Endothelial cell of umbilical vein (primary cell): ENCODE measurements around the gene NTN3. TPM values are rescaled to one million over a fixed set of nuclear protein-coding genes. Genes with fewer than 3 reads are reported as not detected.

ENCODE experiments used
- BruUV-seq: library from RNA; stranded (reverse); fragments of 400-500 nt; replicated peaks from 2 replicates; lab custom pipeline; 2021; lab: Mats Ljungman, UMichigan
- CTCF ChIA-PET: fragments of 300-600, 350-600 bp; sonication (Branson Sonifier 250); formaldehyde crosslinking; loops from one replicate; lab custom pipeline; 2021; ENCODE audit warnings: antibody characterized with exemption, inconsistent platforms; lab: Charles Lee
- POLR2A ChIA-PET: fragments of 300-600, 350-600 bp; sonication (Branson Sonifier 250); formaldehyde crosslinking; loops from one replicate; lab custom pipeline; 2021; ENCODE audit warnings: antibody characterized with exemption, inconsistent platforms; lab: Charles Lee
- DNase-seq: peaks from one replicate; pipeline ENCODE4 v3.0.0-alpha.2; 2011; ENCODE audit warnings: low read depth, low spot score
- FAIRE-seq: peaks from 2 replicates; lab custom pipeline; 2011; peaks lifted over from hg19 to GRCh38; lab: Jason Lieb, UNC
- H2AFZ ChIP-seq: 2 replicates; pipeline ENCODE4 v1.6.0; 2012; ENCODE audit warnings: low read depth, low read length, control low read depth, inconsistent platforms
- H3K27ac ChIP-seq: 2 replicates; pipeline ENCODE4 v1.5.1; 2011; ENCODE audit warnings: low read depth, mild to moderate bottlenecking, control low read depth, low read length, moderate library complexity; ENCODE audit not compliant: insufficient read depth
- H3K27me3 ChIP-seq, 2 experiments: 2 replicates each; pipeline versions ENCODE4 v1.6.0 to v1.6.1; 2011; ENCODE audit warnings: low read length in 2 of 2, mixed read lengths in 1 of 2; ENCODE audit not compliant: control insufficient read depth in 2 of 2, insufficient read depth in 2 of 2
- H3K36me3 ChIP-seq, 2 experiments: 2 replicates in 1 of 2; 3 replicates in 1 of 2; pipeline ENCODE4 v1.5.1; 2011; ENCODE audit warnings: low read length in 2 of 2, mild to moderate bottlenecking in 1 of 2, moderate library complexity in 1 of 2; ENCODE audit not compliant: control insufficient read depth in 2 of 2, insufficient read depth in 2 of 2; ENCODE audit errors: extremely low read depth in 1 of 2
- H3K4me1 ChIP-seq: 3 replicates; pipeline ENCODE4 v1.5.1; 2011; ENCODE audit warnings: mild to moderate bottlenecking, low read length; ENCODE audit not compliant: control insufficient read depth, insufficient read depth; ENCODE audit errors: extremely low read depth
- H3K4me2 ChIP-seq: 2 replicates; pipeline ENCODE4 v1.6.1; 2011; ENCODE audit warnings: low read length, control low read depth, mixed read lengths; ENCODE audit not compliant: insufficient read depth
- H3K4me3 ChIP-seq, 3 experiments: fragments of 200-600 bp in 1 of 3; sonication (generic), shearing (Covaris generic) in 1 of 3; replicated peaks in 1 of 3; 2 replicates each; pipeline ENCODE4 v1.5.1; 2011 to 2016; ENCODE audit warnings: control low read depth in 3 of 3, low read length in 3 of 3, mild to moderate bottlenecking in 2 of 3, inconsistent platforms in 1 of 3, low read depth in 1 of 3, moderate library complexity in 1 of 3; ENCODE audit not compliant: insufficient read depth in 1 of 3
- H3K79me2 ChIP-seq: 2 replicates; pipeline ENCODE4 v1.6.0; 2012; ENCODE audit warnings: low read length, inconsistent platforms; ENCODE audit not compliant: control insufficient read depth, insufficient read depth
- H3K9ac ChIP-seq: replicated peaks from 2 replicates; pipeline ENCODE3; 2011; ENCODE audit warnings: low read length, control low read depth; ENCODE audit not compliant: insufficient read depth; ENCODE audit errors: extremely low read depth
- H3K9me1 ChIP-seq: replicated peaks from 3 replicates; pipeline ENCODE4 v1.6.0; 2011; ENCODE audit warnings: mild to moderate bottlenecking, low read length; ENCODE audit not compliant: control insufficient read depth, insufficient read depth; ENCODE audit errors: extremely low read depth
- H3K9me3 ChIP-seq: replicated peaks from 2 replicates; pipeline ENCODE4 v1.5.1; 2012; ENCODE audit warnings: low read length, inconsistent platforms; ENCODE audit not compliant: control insufficient read depth, insufficient read depth
- H4K20me1 ChIP-seq: replicated peaks from 2 replicates; pipeline ENCODE3; 2011; ENCODE audit warnings: mild to moderate bottlenecking, low read length; ENCODE audit not compliant: control insufficient read depth, insufficient read depth; ENCODE audit errors: extremely low read depth
- EZH2 ChIP-seq: IDR thresholded peaks from 2 replicates; pipeline ENCODE4 v1.6.1; 2012; ENCODE audit warnings: borderline replicate concordance, low read depth, mild to moderate bottlenecking, moderate library complexity, low read length, inconsistent platforms; ENCODE audit not compliant: severe bottlenecking
- FOS ChIP-seq: IDR thresholded peaks from 2 replicates; pipeline ENCODE4 v1.6.1; 2011; ENCODE audit warnings: mild to moderate bottlenecking, low read length, moderate library complexity, borderline replicate concordance; ENCODE audit not compliant: insufficient read depth
- GATA2 ChIP-seq: IDR thresholded peaks from 2 replicates; pipeline ENCODE4 v1.7.0; 2011; ENCODE audit warnings: low read depth, mild to moderate bottlenecking, moderate library complexity, mixed read lengths, low read length; ENCODE audit not compliant: insufficient read length, insufficient read depth
- JUN ChIP-seq: IDR thresholded peaks from 2 replicates; pipeline ENCODE4 v1.6.1; 2011; ENCODE audit warnings: borderline replicate concordance, low read depth; ENCODE audit not compliant: insufficient read length, insufficient read depth
- MYC ChIP-seq: IDR thresholded peaks from one replicate; pipeline ENCODE4 v1.6.1; 2011; ENCODE audit warnings: mild to moderate bottlenecking, low read depth, low read length
- POLR2A ChIP-seq: IDR thresholded peaks from 2 replicates; pipeline ENCODE4 v1.6.1; 2012; ENCODE audit warnings: low read depth, mild to moderate bottlenecking, control low read depth, low read length
- POLR2AphosphoS5 ChIP-seq: IDR thresholded peaks from 2 replicates; pipeline ENCODE4 v1.6.1; 2012; ENCODE audit warnings: low read depth, mild to moderate bottlenecking, control low read depth, low read length, moderate library complexity; ENCODE audit not compliant: insufficient read depth
- dilution Hi-C: fragments of 300-500 bp; cut with MboI; formaldehyde crosslinking; loops from one replicate; pipeline ENCODE4 v1.15.0; 2019; ENCODE audit warnings: low sequenced_read_pairs; ENCODE audit not compliant: extremely low pct_ligation_motif_present
- intact Hi-C: fragments of 100-400 bp; cut with micrococcal nuclease; formaldehyde crosslinking; loops from one replicate; pipeline ENCODE4 v1.10.0; 2022
- polyA plus RNA-seq, 4 experiments: library from polyadenylated mRNA; depleted of rRNA in 3 of 4; stranded (reverse) in 3 of 4; unstranded in 1 of 4; fragments of >200 nt; gene quantifications; 2 replicates each; pipeline versions ENCODE4 v1.2.1 to v1.2.3, GENCODE V29; 2011 to 2012; ENCODE audit warnings: missing spikeins in 1 of 4
- total RNA-seq: library from RNA; stranded (reverse); gene quantifications from 2 replicates; pipeline ENCODE4 v1.2.3, GENCODE V29; 2021
- TF ChIP-seq, protein P1 (sequence below): IDR thresholded peaks from 2 replicates; pipeline ENCODE4 v1.6.1; 2011; ENCODE audit not compliant: insufficient read depth, insufficient read length
- TF ChIP-seq, protein P2 (sequence below), 2 donors: IDR thresholded peaks; 1 replicate in 1 of 2; 2 replicates in 1 of 2; pipeline ENCODE4 v1.5.1; 2011; ENCODE audit warnings: low read length in 2 of 2, mild to moderate bottlenecking in 2 of 2, moderate library complexity in 2 of 2, control low read depth in 1 of 2, inconsistent platforms in 1 of 2, low read depth in 1 of 2; ENCODE audit not compliant: insufficient read depth in 1 of 2; ENCODE audit errors: extremely low read depth in 1 of 2

Gene NTN3
- total and polyA plus RNA-seq, 2 donors (not counting 3 experiments of a cell fraction or from before 2014, with no cell fraction given): 0.15 TPM; not detected in 1

DNA sequence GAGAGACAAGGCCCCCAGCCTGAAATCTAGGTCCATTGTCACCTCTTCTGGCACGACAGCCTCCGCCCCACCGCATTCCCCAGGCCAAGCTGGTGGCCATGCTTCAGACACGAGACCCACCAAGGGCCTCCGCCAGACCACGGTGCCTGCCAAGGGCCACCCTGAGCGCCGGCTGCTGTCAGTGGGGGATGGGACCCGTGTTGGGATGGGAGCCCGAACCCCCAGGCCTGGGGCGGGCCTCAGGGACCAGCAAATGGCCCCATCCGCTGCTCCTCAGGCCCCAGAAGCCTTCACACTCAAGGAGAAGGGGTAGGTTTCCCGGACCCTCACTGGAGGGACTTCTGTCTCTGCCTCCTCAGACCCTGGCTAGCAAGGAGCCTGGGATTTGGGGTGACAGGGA, 10.2 kb upstream of the NTN3 start:
- H3K27ac ChIP-seq: no peak overlapping the region
- H3K9me3 ChIP-seq: no peaks in the 10 kb centered on the region
- peak overlapping the region; percentile 80 for H3K4me2 ChIP-seq
- intact Hi-C loops: loop anchor here (1.0 kb wide), 3 partner anchors 13 to 238 kb away; partner anchors contain the start of genes CCNF and E4F1
- ChIA-PET CTCF (interaction anchor here (1.6 kb wide), 1 partner anchor 14 kb away, joined by 6 read pairs; the partner anchor contains the start of gene TBC1D24), POLR2A (no interaction called here)
- no peaks in the 10 kb centered on the region for H3K79me2 ChIP-seq
- BruUV-seq: no TSS peak
- no peak overlapping the region for H2AFZ ChIP-seq
- H3K36me3 ChIP-seq: peaks cover 6 to 12% of the 10 kb centered on the region in 2 experiments
- DNase-seq: no peak
- H3K4me3 ChIP-seq: peak overlapping the region in 1 of 3 experiments; percentile 43
- H3K9ac ChIP-seq: no peak overlapping the region
- FAIRE-seq: no peak
- dilution Hi-C loops: no loop called here
- H3K9me1 ChIP-seq: no peaks in the 10 kb centered on the region
- H3K27me3 ChIP-seq: no peaks in the 10 kb centered on the region
- TF ChIP-seq GATA2: no peak
- TF ChIP-seq MYC: no peak
- TF ChIP-seq FOS: no peak
- no peak for TF ChIP-seq POLR2A
- TF ChIP-seq, protein P1, sequence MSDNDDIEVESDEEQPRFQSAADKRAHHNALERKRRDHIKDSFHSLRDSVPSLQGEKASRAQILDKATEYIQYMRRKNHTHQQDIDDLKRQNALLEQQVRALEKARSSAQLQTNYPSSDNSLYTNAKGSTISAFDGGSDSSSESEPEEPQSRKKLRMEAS: no peak
- TF ChIP-seq POLR2AphosphoS5: no peak
- TF ChIP-seq, protein P2, sequence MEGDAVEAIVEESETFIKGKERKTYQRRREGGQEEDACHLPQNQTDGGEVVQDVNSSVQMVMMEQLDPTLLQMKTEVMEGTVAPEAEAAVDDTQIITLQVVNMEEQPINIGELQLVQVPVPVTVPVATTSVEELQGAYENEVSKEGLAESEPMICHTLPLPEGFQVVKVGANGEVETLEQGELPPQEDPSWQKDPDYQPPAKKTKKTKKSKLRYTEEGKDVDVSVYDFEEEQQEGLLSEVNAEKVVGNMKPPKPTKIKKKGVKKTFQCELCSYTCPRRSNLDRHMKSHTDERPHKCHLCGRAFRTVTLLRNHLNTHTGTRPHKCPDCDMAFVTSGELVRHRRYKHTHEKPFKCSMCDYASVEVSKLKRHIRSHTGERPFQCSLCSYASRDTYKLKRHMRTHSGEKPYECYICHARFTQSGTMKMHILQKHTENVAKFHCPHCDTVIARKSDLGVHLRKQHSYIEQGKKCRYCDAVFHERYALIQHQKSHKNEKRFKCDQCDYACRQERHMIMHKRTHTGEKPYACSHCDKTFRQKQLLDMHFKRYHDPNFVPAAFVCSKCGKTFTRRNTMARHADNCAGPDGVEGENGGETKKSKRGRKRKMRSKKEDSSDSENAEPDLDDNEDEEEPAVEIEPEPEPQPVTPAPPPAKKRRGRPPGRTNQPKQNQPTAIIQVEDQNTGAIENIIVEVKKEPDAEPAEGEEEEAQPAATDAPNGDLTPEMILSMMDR (IDR thresholded peaks at IDR 0.05; ENCODE audit: extremely low read depth in 1 of 2, insufficient read depth in 1 of 2, low read depth in 1 of 2, low read length in 2 of 2): no peak
- TF ChIP-seq EZH2: no peak
- TF ChIP-seq JUN: no peak
- H3K4me1 ChIP-seq: peaks cover 10% of the 10 kb centered on the region
- H4K20me1 ChIP-seq: no peaks in the 10 kb centered on the region
